H1 (cell line): ENCODE results near the gene SHLD3.
A peak's percentile ranks its signal among the peaks of the same experiment; 100 is the strongest.

Experiments
- CREB1 ChIP-seq: IDR thresholded peaks from 2 replicates; pipeline ENCODE4 v1.6.1; 2012; ENCODE audit warnings: inconsistent platforms
- EGR1 ChIP-seq: IDR thresholded peaks from 2 replicates; pipeline ENCODE4 v1.6.1; 2011; ENCODE audit warnings: low read depth, low read length, borderline replicate concordance
- EZH2 ChIP-seq: fragments of 200-600 bp; sonication (generic); IDR thresholded peaks from 2 replicates; pipeline ENCODE4 v1.7.1; 2012; ENCODE audit warnings: low read depth, mild to moderate bottlenecking, moderate library complexity, low read length, inconsistent platforms; ENCODE audit not compliant: severe bottlenecking
- FOSL1 ChIP-seq: IDR thresholded peaks from 2 replicates; pipeline ENCODE4 v1.6.1; 2011; ENCODE audit warnings: mild to moderate bottlenecking, low read depth, low read length, moderate library complexity; ENCODE audit not compliant: insufficient read depth
- GABPA ChIP-seq: IDR thresholded peaks from 2 replicates; pipeline ENCODE4 v1.6.1; 2011; ENCODE audit warnings: mild to moderate bottlenecking, low read length, moderate library complexity, borderline replicate concordance; ENCODE audit not compliant: insufficient read depth
- HDAC2 ChIP-seq, 2 experiments: fragments of 300-600 bp in 1 of 2; sonication (generic) in 1 of 2; IDR thresholded peaks; 2 replicates each; pipeline ENCODE4 v1.6.1; 2011 to 2012; ENCODE audit warnings: low read depth in 2 of 2, low read length in 2 of 2, mild to moderate bottlenecking in 2 of 2, moderate library complexity in 2 of 2, borderline replicate concordance in 1 of 2, inconsistent platforms in 1 of 2
- JUND ChIP-seq: IDR thresholded peaks from 2 replicates; pipeline ENCODE4 v1.6.1; 2011; ENCODE audit warnings: mild to moderate bottlenecking, improper control_type of control experiment, low read length
- NRF1 ChIP-seq: IDR thresholded peaks from 2 replicates; pipeline ENCODE4 v1.6.1; 2011; ENCODE audit warnings: mild to moderate bottlenecking, low read depth, low read length, improper control_type of control experiment
- POLR2A ChIP-seq, 2 experiments: IDR thresholded peaks; 1 replicate in 1 of 2; 2 replicates in 1 of 2; pipeline ENCODE4 v1.6.1; 2011; ENCODE audit warnings: low read depth in 2 of 2, low read length in 2 of 2, mild to moderate bottlenecking in 2 of 2; ENCODE audit errors: control extremely low read depth in 1 of 2
- POLR2AphosphoS5 ChIP-seq: IDR thresholded peaks from 2 replicates; pipeline ENCODE4 v1.6.1; 2011; ENCODE audit warnings: low read depth, low read length
- SP1 ChIP-seq: IDR thresholded peaks from 2 replicates; pipeline ENCODE4 v1.6.1; 2011; ENCODE audit warnings: low read depth, low read length
- TF ChIP-seq, protein P1 (sequence below), 3 experiments: IDR thresholded peaks; 1 replicate in 2 of 3; 2 replicates in 1 of 3; pipeline versions ENCODE4 v1.5.1 to v1.6.1; 2011; ENCODE audit warnings: low read length in 3 of 3, mild to moderate bottlenecking in 3 of 3, inconsistent platforms in 2 of 3, low read depth in 1 of 3, moderate library complexity in 1 of 3; ENCODE audit not compliant: insufficient read depth in 1 of 3; ENCODE audit errors: control extremely low read depth in 1 of 3

DNA sequence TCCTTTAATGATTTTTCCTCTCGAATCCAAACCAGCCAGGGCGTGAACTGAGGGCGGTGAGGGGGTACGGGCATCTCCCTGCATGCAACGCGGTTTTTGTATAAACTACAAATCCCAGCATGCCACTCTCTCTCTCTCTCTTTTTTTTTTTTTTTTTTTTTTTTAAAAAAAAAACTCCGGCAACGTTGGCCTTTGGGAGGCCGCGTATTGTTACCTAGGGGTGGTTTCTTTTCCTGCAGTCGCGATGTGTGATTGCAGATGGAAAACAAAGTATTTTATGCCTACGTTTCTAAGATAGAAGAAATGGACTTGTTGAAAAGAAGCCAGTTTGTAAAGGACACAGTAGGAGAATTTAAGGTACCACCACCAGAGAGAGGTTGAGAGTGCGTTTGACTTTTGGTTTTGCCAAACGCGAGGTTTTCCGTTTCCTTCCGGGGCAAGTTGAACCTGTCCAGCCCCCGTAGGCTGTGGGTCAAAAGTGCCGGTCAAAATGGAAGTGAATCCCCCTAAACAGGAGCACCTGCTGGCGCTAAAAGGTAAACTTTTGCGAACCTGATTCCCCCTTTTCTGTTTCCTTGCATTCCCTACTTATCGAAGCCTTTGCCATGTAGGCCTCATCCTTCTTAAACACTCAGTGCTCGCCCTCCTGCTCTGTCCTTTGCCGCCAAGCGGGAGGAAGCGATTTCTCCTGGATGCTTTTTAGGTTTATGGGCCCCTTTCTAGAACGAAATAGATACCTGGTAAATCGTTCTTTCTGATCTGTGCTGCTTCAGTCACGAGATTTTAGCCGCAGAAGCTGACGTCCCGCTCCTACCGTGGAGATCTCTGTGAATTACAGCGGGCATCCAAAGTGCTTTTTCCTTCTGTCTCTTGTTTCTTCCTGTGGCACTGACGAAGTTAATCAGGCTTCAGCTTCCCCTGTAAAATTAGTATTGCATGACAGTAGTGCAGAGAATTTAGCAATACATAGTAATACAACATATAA lies at the start of gene SHLD3, which contains the start of gene TRAPPC13:
- TF ChIP-seq EZH2 (no peak), HDAC2 (IDR thresholded peaks at IDR 0.05; ENCODE audit: borderline replicate concordance in 1 of 2, low read depth in 2 of 2, low read length in 2 of 2) (peak in 1 of 2 experiments; percentile 72; a peak in 1 of 4 replicates), FOSL1 (no peak), POLR2A (IDR thresholded peaks at IDR 0.05; ENCODE audit: control extremely low read depth in 1 of 2, low read depth in 2 of 2, low read length in 2 of 2) (peak in 1 of 2 experiments; percentile 25; a peak in 2 of 3 replicates), CREB1 (no peak), POLR2AphosphoS5 (no peak; the same call in 1 of the 2 replicates), GABPA (peak; percentile 82; the same call in 1 of the 2 replicates), NRF1 (no peak), SP1 (no peak), JUND (no peak), EGR1 (no peak)
- TF ChIP-seq, protein P1, sequence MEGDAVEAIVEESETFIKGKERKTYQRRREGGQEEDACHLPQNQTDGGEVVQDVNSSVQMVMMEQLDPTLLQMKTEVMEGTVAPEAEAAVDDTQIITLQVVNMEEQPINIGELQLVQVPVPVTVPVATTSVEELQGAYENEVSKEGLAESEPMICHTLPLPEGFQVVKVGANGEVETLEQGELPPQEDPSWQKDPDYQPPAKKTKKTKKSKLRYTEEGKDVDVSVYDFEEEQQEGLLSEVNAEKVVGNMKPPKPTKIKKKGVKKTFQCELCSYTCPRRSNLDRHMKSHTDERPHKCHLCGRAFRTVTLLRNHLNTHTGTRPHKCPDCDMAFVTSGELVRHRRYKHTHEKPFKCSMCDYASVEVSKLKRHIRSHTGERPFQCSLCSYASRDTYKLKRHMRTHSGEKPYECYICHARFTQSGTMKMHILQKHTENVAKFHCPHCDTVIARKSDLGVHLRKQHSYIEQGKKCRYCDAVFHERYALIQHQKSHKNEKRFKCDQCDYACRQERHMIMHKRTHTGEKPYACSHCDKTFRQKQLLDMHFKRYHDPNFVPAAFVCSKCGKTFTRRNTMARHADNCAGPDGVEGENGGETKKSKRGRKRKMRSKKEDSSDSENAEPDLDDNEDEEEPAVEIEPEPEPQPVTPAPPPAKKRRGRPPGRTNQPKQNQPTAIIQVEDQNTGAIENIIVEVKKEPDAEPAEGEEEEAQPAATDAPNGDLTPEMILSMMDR (IDR thresholded peaks at IDR 0.05; ENCODE audit: control extremely low read depth in 1 of 3, insufficient read depth in 1 of 3, low read depth in 1 of 3, low read length in 3 of 3): no peak
